H1 (cell line): ENCODE results near the gene SLX4IP. TPM values are rescaled to one million over a fixed set of nuclear protein-coding genes. Genes with fewer than 3 reads are reported as not detected.

Experiments
- CTCF ChIA-PET: fragments of 300-600 bp; sonication (Branson Sonifier 250); formaldehyde crosslinking; loops from one replicate; lab custom pipeline; 2021; ENCODE audit not compliant: partially characterized antibody; lab: Charles Lee
- POLR2A ChIA-PET: fragments of 300-600 bp; sonication (Branson Sonifier 250); formaldehyde crosslinking; loops from one replicate; lab custom pipeline; 2021; ENCODE audit warnings: inconsistent platforms; ENCODE audit not compliant: partially characterized antibody; lab: Charles Lee
- DNase-seq, 2 experiments: peaks; one replicate each; pipeline versions ENCODE4 v3.0.0 to v3.0.0-alpha.2; 2010 to 2022; ENCODE audit warnings: low spot score in 2 of 2, low read depth in 1 of 2, mixed read lengths in 1 of 2
- FAIRE-seq: peaks from 2 replicates; lab custom pipeline; 2011; peaks lifted over from hg19 to GRCh38; lab: Jason Lieb, UNC
- H2AFZ ChIP-seq: 2 replicates; pipeline ENCODE4 v1.8.1; 2012; ENCODE audit warnings: low read length, inconsistent platforms
- H2AK5ac ChIP-seq: 2 replicates; pipeline ENCODE4 v1.6.1; 2013; ENCODE audit warnings: low read depth, low read length
- H2BK120ac ChIP-seq: replicated peaks from 2 replicates; pipeline ENCODE3; 2013; ENCODE audit warnings: low read depth, low read length, inconsistent platforms
- H2BK12ac ChIP-seq: 2 replicates; pipeline ENCODE4 v1.6.1; 2013; ENCODE audit warnings: low read depth, low read length
- H2BK15ac ChIP-seq: 2 replicates; pipeline ENCODE4 v1.6.1; 2013; ENCODE audit warnings: low read length
- H2BK20ac ChIP-seq: 2 replicates; pipeline ENCODE4 v1.6.1; 2013; ENCODE audit warnings: low read length
- H2BK5ac ChIP-seq: 2 replicates; pipeline ENCODE4 v1.6.1; 2013; ENCODE audit warnings: low read depth, low read length
- H3K14ac ChIP-seq: 2 replicates; pipeline ENCODE4 v1.6.1; 2013; ENCODE audit warnings: inconsistent platforms; ENCODE audit not compliant: insufficient read length
- H3K18ac ChIP-seq: 2 replicates; pipeline ENCODE4 v1.6.1; 2013; ENCODE audit warnings: low read length; ENCODE audit errors: extremely low read depth
- H3K23ac ChIP-seq: 2 replicates; pipeline ENCODE4 v1.6.1; 2013; ENCODE audit warnings: inconsistent platforms; ENCODE audit not compliant: insufficient read length
- H3K23me2 ChIP-seq: 2 replicates; pipeline ENCODE4 v1.6.1; 2013; ENCODE audit warnings: low read depth, low read length
- H3K27ac ChIP-seq: 2 replicates; pipeline ENCODE4 v1.6.1; 2011; ENCODE audit warnings: low read depth, low read length, inconsistent platforms
- H3K27me3 ChIP-seq, 4 experiments: replicated peaks in 1 of 4; 1 replicate in 1 of 4; 2 replicates in 3 of 4; pipeline versions ENCODE4 v1.6.1 to v1.8.1; 2011 to 2013; ENCODE audit warnings: low read length in 3 of 4, mild to moderate bottlenecking in 3 of 4, inconsistent platforms in 2 of 4, mixed read lengths in 2 of 4, moderate library complexity in 1 of 4; ENCODE audit not compliant: control insufficient read depth in 3 of 4, insufficient read depth in 3 of 4; ENCODE audit errors: extremely low read depth in 1 of 4
- H3K36me3 ChIP-seq, 4 experiments: 2 replicates each; pipeline versions ENCODE4 v1.6.1 to v1.8.1; 2011 to 2013; ENCODE audit warnings: mild to moderate bottlenecking in 4 of 4, low read length in 3 of 4, moderate library complexity in 2 of 4, control low read depth in 1 of 4, inconsistent platforms in 1 of 4; ENCODE audit not compliant: insufficient read depth in 4 of 4, control insufficient read depth in 2 of 4
- H3K4ac ChIP-seq: replicated peaks from 2 replicates; pipeline ENCODE3; 2013; ENCODE audit warnings: low read length, low read depth, mixed read lengths, inconsistent platforms; ENCODE audit not compliant: insufficient read length
- H3K4me1 ChIP-seq, 4 experiments: replicated peaks in 1 of 4; 1 replicate in 1 of 4; 2 replicates in 3 of 4; pipeline versions ENCODE4 v1.6.1 to v1.8.1; 2011 to 2013; ENCODE audit warnings: low read length in 3 of 4, inconsistent platforms in 2 of 4, mixed read lengths in 1 of 4; ENCODE audit not compliant: insufficient read depth in 4 of 4, control insufficient read depth in 3 of 4
- H3K4me2 ChIP-seq, 2 experiments: 2 replicates each; pipeline versions ENCODE4 v1.6.1 to v1.8.1; 2011 to 2013; ENCODE audit warnings: low read depth in 2 of 2, low read length in 2 of 2, control low read depth in 1 of 2, inconsistent platforms in 1 of 2, mild to moderate bottlenecking in 1 of 2; ENCODE audit not compliant: insufficient read depth in 1 of 2
- H3K4me3 ChIP-seq, 4 experiments: fragments of 200-600, 300-600 bp in 1 of 4; sonication (generic), shearing (Covaris generic), sonication (Bioruptor Twin) in 1 of 4; 2 replicates each; pipeline versions ENCODE4 v1.5.1 to v1.8.1; 2011 to 2016; ENCODE audit warnings: low read length in 4 of 4, low read depth in 3 of 4, control low read depth in 2 of 4, inconsistent platforms in 2 of 4, mild to moderate bottlenecking in 2 of 4, mixed read lengths in 1 of 4, moderate library complexity in 1 of 4; ENCODE audit not compliant: insufficient read depth in 2 of 4; ENCODE audit errors: extremely low read depth in 1 of 4
- H3K56ac ChIP-seq: replicated peaks from 2 replicates; pipeline ENCODE3; 2013; ENCODE audit warnings: low read depth, mild to moderate bottlenecking, mixed read lengths, low read length, inconsistent platforms; ENCODE audit not compliant: insufficient read length
- H3K79me1 ChIP-seq: 2 replicates; pipeline ENCODE4 v1.6.1; 2013; ENCODE audit warnings: low read depth, low read length, control low read depth
- H3K79me2 ChIP-seq, 2 experiments: 2 replicates each; pipeline versions ENCODE4 v1.6.1 to v1.8.1; 2012 to 2013; ENCODE audit warnings: low read length in 2 of 2, mild to moderate bottlenecking in 2 of 2, inconsistent platforms in 1 of 2; ENCODE audit not compliant: insufficient read depth in 2 of 2, control insufficient read depth in 1 of 2
- H3K9ac ChIP-seq, 4 experiments: replicated peaks in 1 of 4; 1 replicate in 1 of 4; 2 replicates in 3 of 4; pipeline versions ENCODE4 v1.6.1 to v1.8.1; 2011 to 2013; ENCODE audit warnings: low read depth in 3 of 4, low read length in 3 of 4, control low read depth in 2 of 4, mild to moderate bottlenecking in 2 of 4, moderate library complexity in 2 of 4, inconsistent platforms in 1 of 4; ENCODE audit errors: extremely low read depth in 1 of 4
- H3K9me3 ChIP-seq, 2 experiments: 2 replicates each; pipeline versions ENCODE4 v1.6.1 to v1.8.1; 2012 to 2013; ENCODE audit warnings: mild to moderate bottlenecking in 2 of 2, moderate library complexity in 2 of 2, control low read depth in 1 of 2, inconsistent platforms in 1 of 2, low read depth in 1 of 2, low read length in 1 of 2, mixed read lengths in 1 of 2; ENCODE audit not compliant: insufficient read depth in 2 of 2
- H4K20me1 ChIP-seq, 2 experiments: replicated peaks in 1 of 2; 2 replicates each; pipeline versions ENCODE3 to v1.8.1; 2011 to 2013; ENCODE audit warnings: inconsistent platforms in 2 of 2, low read length in 2 of 2, mild to moderate bottlenecking in 1 of 2; ENCODE audit not compliant: insufficient read depth in 2 of 2, control insufficient read depth in 1 of 2
- H4K5ac ChIP-seq: 2 replicates; pipeline ENCODE4 v1.6.1; 2013; ENCODE audit warnings: low read length, low read depth, mixed read lengths, inconsistent platforms; ENCODE audit not compliant: insufficient read length
- H4K8ac ChIP-seq: 2 replicates; pipeline ENCODE4 v1.8.0; 2013; ENCODE audit warnings: mild to moderate bottlenecking, moderate library complexity, low read length, inconsistent platforms; ENCODE audit not compliant: insufficient read depth; ENCODE audit errors: extremely low read depth
- H4K91ac ChIP-seq: replicated peaks from 2 replicates; pipeline ENCODE3; 2013; ENCODE audit warnings: low read length, mixed read lengths, inconsistent platforms; ENCODE audit not compliant: insufficient read length
- ASH2L ChIP-seq: fragments of 200-600, 300-600 bp; sonication (generic); IDR thresholded peaks from one replicate; pipeline ENCODE4 v1.7.1; 2017; ENCODE audit warnings: low read length
- CHD2 ChIP-seq: IDR thresholded peaks from 2 replicates; pipeline ENCODE4 v1.6.1; 2012; ENCODE audit warnings: low read length, improper control_type of control experiment
- CREB1 ChIP-seq: IDR thresholded peaks from 2 replicates; pipeline ENCODE4 v1.6.1; 2012; ENCODE audit warnings: inconsistent platforms
- GABPA ChIP-seq: IDR thresholded peaks from 2 replicates; pipeline ENCODE4 v1.6.1; 2011; ENCODE audit warnings: mild to moderate bottlenecking, low read length, moderate library complexity, borderline replicate concordance; ENCODE audit not compliant: insufficient read depth
- GTF2F1 ChIP-seq: IDR thresholded peaks from 2 replicates; pipeline ENCODE4 v1.6.1; 2012; ENCODE audit warnings: low read depth, low read length, improper control_type of control experiment, borderline replicate concordance
- HDAC2 ChIP-seq, 2 experiments: fragments of 300-600 bp in 1 of 2; sonication (generic) in 1 of 2; IDR thresholded peaks; 2 replicates each; pipeline ENCODE4 v1.6.1; 2011 to 2012; ENCODE audit warnings: low read depth in 2 of 2, low read length in 2 of 2, mild to moderate bottlenecking in 2 of 2, moderate library complexity in 2 of 2, borderline replicate concordance in 1 of 2, inconsistent platforms in 1 of 2
- KDM1A ChIP-seq: fragments of 200-600, 300-600 bp; sonication (generic); IDR thresholded peaks from 2 replicates; pipeline ENCODE4 v1.7.1; 2016; ENCODE audit warnings: mild to moderate bottlenecking, low read length, borderline replicate concordance
- KDM5A ChIP-seq: fragments of 200-600 bp; IDR thresholded peaks from 2 replicates; pipeline ENCODE4 v1.7.1; 2012; ENCODE audit warnings: mild to moderate bottlenecking, low read length, inconsistent platforms, mixed read lengths
- POLR2AphosphoS5 ChIP-seq: IDR thresholded peaks from 2 replicates; pipeline ENCODE4 v1.6.1; 2011; ENCODE audit warnings: low read depth, low read length
- RNF2 ChIP-seq: fragments of 200-900, 300-1000 bp; sonication (generic); IDR thresholded peaks from 2 replicates; pipeline ENCODE4 v1.7.1; 2016; ENCODE audit warnings: borderline replicate concordance, low read depth, mild to moderate bottlenecking, antibody characterized with exemption, low read length; ENCODE audit not compliant: poor library complexity, severe bottlenecking; ENCODE audit errors: missing control alignments
- SIX5 ChIP-seq: IDR thresholded peaks from 2 replicates; pipeline ENCODE4 v1.6.1; 2011; ENCODE audit warnings: mild to moderate bottlenecking, low read depth, low read length
- SP1 ChIP-seq: IDR thresholded peaks from 2 replicates; pipeline ENCODE4 v1.6.1; 2011; ENCODE audit warnings: low read depth, low read length
- TAF7 ChIP-seq: optimal IDR thresholded peaks from 2 replicates; pipeline ENCODE3; 2011; ENCODE audit warnings: low read depth, mild to moderate bottlenecking, inconsistent platforms, low read length, moderate library complexity, borderline replicate concordance
- WGBS, 2 experiments: shearing (Covaris generic) in 1 of 2; methylation state at CpG; one replicate each; pipeline versions ENCODE4 v1.1.6 to v1.1.7; 2013 to 2015; ENCODE audit warnings: low lambda C conversion rate in 2 of 2, mixed read lengths in 2 of 2, inconsistent platforms in 1 of 2, low coverage in 1 of 2, missing lambda C conversion rate in 1 of 2; ENCODE audit not compliant: insufficient replicate concordance in 2 of 2, insufficient coverage in 1 of 2, insufficient read length in 1 of 2; ENCODE audit errors: extremely low coverage in 1 of 2, missing lambda C conversion rate in 1 of 2; 5-methylcytosine and 5-hydroxymethylcytosine counted together
- polyA plus RNA-seq, 7 experiments: library from polyadenylated mRNA; depleted of rRNA in 3 of 7; stranded (reverse) in 5 of 7; unstranded in 2 of 7; fragments of >200 nt in 5 of 7; fragments of 200-250 nt in 2 of 7; gene quantifications; 1 replicate in 5 of 7; 2 replicates in 1 of 7; 4 replicates in 1 of 7; pipeline versions ENCODE4 v1.2.1 to v1.2.3, GENCODE V29; 2011 to 2013; ENCODE audit warnings: missing spikeins in 2 of 7, mixed read lengths in 2 of 7
- total RNA-seq: library from RNA; stranded (reverse); fragmentation: NEBNext Ultra II Directional; extraction: Animal tissue kit (Norgen Biotek cat#: 25700); gene quantifications from 2 replicates; pipeline ENCODE4 v1.2.1, GENCODE V29; 2021

SLX4IP gene
- total and polyA plus RNA-seq, 2 of the 8 experiments (the other 6 are each of a cell fraction or from before 2014, with no cell fraction given), result 2.4 to 8.7 TPM

DNA sequence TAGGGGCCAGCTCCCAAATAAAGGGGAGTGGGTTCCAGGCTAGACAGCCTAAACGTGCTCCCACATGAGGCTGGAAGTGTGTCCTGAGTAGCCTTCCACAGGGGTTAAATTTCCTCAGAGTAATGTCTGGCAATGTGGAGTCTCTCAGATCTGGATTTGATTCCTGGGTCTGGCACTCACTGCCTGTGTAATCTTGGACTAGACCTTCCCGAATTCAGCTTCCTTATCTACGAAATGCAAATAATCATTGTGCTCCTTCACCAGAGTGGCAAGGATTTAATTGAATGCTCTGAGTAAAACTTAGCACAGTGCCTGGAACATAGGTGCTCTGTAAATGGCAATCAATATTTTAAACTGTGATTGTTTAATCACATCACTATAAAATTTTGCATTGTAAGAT lies 114.4 kb downstream of the SLX4IP start:
- no peak overlapping the region for H2BK12ac ChIP-seq
- H3K27ac ChIP-seq, result no peak overlapping the region
- H4K91ac ChIP-seq, result no peak overlapping the region
- CTCF ChIA-PET, result interaction anchor here (0.7 to 1.9 kb wide), 4 partner anchors 8 to 122 kb away, joined by 3 to 7 read pairs (median 3); no protein-coding TSS in a partner anchor
- H3K4me3 ChIP-seq, result no peak overlapping the region
- no peak overlapping the region for H3K56ac ChIP-seq
- no peaks in the 10 kb centered on the region; the same call in 1 of the 2 replicates for H3K23me2 ChIP-seq
- no peak overlapping the region for H3K4me2 ChIP-seq
- H3K36me3 ChIP-seq, result no peaks in the 10 kb centered on the region; a peak in 1 of 8 replicates
- H4K20me1 ChIP-seq, result no peaks in the 10 kb centered on the region
- no peak overlapping the region for H3K23ac ChIP-seq
- H2AFZ ChIP-seq, result no peak overlapping the region
- H3K9ac ChIP-seq, result no peak overlapping the region
- H3K79me2 ChIP-seq, result no peaks in the 10 kb centered on the region
- H3K4ac ChIP-seq, result no peak overlapping the region
- no peak overlapping the region for H3K14ac ChIP-seq
- H3K27me3 ChIP-seq, result no peaks in the 10 kb centered on the region
- H2BK120ac ChIP-seq, result no peak overlapping the region
- no peak overlapping the region for H2BK20ac ChIP-seq
- H4K5ac ChIP-seq, result no peak overlapping the region
- H3K18ac ChIP-seq, result no peak overlapping the region
- peaks cover 6 to 16% (median 14%) of the 10 kb centered on the region in 4 experiments for H3K4me1 ChIP-seq
- H2BK5ac ChIP-seq, result peak overlapping the region; percentile 20; the same call in 1 of the 2 replicates
- H3K9me3 ChIP-seq, result no peaks in the 10 kb centered on the region
- POLR2A ChIA-PET, result no interaction called here
- DNase-seq (no peak), FAIRE-seq (no peak)
- no peak overlapping the region for H4K8ac ChIP-seq
- H3K79me1 ChIP-seq, result peaks cover 5% of the 10 kb centered on the region
- 94% methylated on average over 3 of the region's 3 CpGs; no CpG with 5 or more reads in 1 of the 2 experiments for WGBS, 2 experiments
- no peak overlapping the region for H2AK5ac ChIP-seq
- H2BK15ac ChIP-seq, result no peak overlapping the region
- TF ChIP-seq SP1 (no peak), CHD2 (no peak), SIX5 (no peak), GTF2F1 (no peak), HDAC2 (IDR thresholded peaks at IDR 0.05; ENCODE audit: borderline replicate concordance in 1 of 2, low read depth in 2 of 2, low read length in 2 of 2) (no peak), CREB1 (no peak), GABPA (no peak), KDM1A (no peak), POLR2AphosphoS5 (no peak), ASH2L (no peak), KDM5A (no peak), RNF2 (no peak), TAF7 (no peak)
